HUDEP-2 (cell line): Measurements from ENCODE around the gene MRPL38.
"Not testable (repeated sequence)": the region's sequence is repeated elsewhere in the genome, so short reads cannot be mapped to it uniquely, and the experiment has no call there.

Experiments
- DNase-seq, 76 experiments: peaks; one replicate each; lab custom pipeline; 2025; ENCODE audit not compliant: unreplicated experiment in 76 of 76; lab: John Stamatoyannopoulos, UW

Gene MRPL38

GRCh38 chr17:75855310-75856061, 49.2 kb downstream of the MRPL38 start, which contains the start of gene WBP2:
Gene WBP2, minus strand, starts transcription at chr17:75855335. Its CDS starts 38 bp downstream, at chr17:75855297.
- DNase-seq = peak in 75 of 76 experiments; percentile 61 to 100 (median 98)

GRCh38 chr17:75854881-75855309, 49.8 kb downstream of the MRPL38 start:
- DNase-seq = peak in 8 of 76 experiments; percentile 39 to 58 (median 46)

DNA sequence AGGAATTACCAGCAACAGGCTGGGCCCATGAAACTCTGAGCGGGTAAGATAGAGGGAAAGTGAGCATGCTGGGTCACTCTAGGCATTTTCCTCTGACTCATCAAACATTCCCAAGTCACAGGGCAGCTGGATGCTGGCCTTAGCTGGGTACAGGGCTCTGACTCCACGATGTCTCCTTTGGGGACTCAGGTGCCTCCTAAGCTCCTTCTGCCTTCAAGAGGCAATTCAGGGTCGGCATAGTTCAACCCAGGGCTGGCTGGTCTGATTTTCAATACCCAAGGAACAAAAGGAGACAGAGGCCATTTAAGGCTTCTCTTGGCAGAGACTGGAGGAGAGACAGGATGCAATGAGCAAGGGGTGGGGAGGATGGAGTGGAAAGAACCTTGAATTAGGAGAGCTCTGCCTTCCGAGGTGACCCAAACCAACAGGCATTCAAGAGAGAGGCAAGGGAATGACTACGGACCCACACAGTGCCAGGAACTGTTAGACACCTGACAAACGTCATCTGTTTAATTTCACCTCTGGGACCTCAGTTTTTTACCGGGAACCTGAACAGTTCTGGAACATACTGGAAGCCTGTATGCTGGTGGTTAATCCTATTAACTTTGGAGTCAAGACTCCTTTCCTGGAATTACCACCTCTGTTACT, 50.5 kb downstream of the MRPL38 start:
- no peak for DNase-seq

GRCh38 chr17:75853433-75853832, 51.3 kb downstream of the MRPL38 start:
- DNase-seq = peak in 1 of 76 experiments; percentile 3

GRCh38 chr17:75851693-75851991, 53.0 kb downstream of the MRPL38 start:
- not testable (repeated sequence) for DNase-seq

GRCh38 chr17:75850928-75851692, 53.6 kb downstream of the MRPL38 start:
- DNase-seq = no peak

- peak in 15 of 76 experiments; percentile 9 to 47 (median 27) for DNase-seq
Observed at GRCh38 chr17:75849724-75850123, 55.0 kb downstream of the MRPL38 start.

- peak in 42 of 76 experiments; percentile 8 to 77 (median 34) for DNase-seq
Observed at GRCh38 chr17:75849279-75849646, 55.4 kb downstream of the MRPL38 start.
